T-helper 1 cell treated with Interleukin-12 subunit alpha and Interleukin-12 subunit beta and Interleukin-4 antibody, amounts not matched to agents 30 ng/mL and 1 ng/mL, for 36 hours (primary cell): Measurements from ENCODE around the gene RTL1. TPM values are rescaled to one million over a fixed set of nuclear protein-coding genes. Genes with fewer than 3 reads are reported as not detected.

Experiments
- intact Hi-C: fragments of 100-400 bp; cut with micrococcal nuclease; formaldehyde crosslinking; loops from one replicate; pipeline ENCODE4 v1.15.1; 2024
- total RNA-seq: library from RNA; stranded (reverse); gene quantifications from 2 replicates; pipeline ENCODE4 v1.2.3, GENCODE V29; 2022

RTL1 gene
- total RNA-seq, 1 donor from 2014 or later, result not detected

DNA sequence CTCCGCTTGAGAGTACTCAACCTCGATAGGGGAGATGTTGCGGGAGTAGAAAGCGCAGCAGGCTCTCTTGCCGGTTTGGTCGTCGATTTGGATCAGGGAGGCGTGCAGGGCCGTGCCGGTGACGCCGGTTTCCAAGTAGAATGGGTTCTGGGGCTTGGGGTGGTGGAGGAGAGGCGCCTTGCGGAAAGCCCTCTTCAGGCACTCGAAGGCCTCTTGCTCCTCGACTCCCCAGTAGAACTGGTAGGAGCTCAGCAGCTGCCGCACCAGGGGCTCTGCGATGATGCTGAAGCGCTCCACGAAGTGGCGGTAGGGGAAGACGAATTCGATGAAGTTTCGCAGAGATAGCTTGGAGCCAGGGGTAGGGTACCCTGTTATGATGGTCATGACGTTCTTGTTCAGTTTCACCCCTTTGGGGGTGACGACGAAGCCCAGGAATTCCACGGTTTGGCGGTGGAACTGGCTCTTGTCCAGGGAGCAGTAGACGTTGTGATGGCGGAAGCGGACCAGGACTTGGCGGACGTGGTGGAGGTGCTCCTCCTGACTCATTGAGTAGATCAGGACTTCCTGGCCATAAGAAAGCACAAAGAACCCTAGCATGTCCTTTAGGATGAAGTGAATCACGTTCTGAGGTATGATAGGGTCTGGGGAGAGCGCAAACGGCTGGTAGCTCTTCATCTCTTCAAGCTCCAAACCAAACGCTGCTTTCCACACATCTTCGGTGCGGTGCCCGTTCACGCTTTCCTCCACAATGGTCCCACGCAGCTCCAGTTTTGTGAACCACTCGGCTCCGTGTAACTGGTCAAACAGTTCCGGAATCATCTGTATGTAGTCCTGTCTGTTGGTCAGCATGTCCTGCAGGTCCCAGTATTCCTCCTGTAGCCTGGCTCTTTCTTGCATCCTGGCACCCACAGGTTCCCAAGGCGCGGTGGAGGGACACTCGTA, 21.2 kb downstream of the RTL1 start:
- intact Hi-C loops, result no loop called here

DNA sequence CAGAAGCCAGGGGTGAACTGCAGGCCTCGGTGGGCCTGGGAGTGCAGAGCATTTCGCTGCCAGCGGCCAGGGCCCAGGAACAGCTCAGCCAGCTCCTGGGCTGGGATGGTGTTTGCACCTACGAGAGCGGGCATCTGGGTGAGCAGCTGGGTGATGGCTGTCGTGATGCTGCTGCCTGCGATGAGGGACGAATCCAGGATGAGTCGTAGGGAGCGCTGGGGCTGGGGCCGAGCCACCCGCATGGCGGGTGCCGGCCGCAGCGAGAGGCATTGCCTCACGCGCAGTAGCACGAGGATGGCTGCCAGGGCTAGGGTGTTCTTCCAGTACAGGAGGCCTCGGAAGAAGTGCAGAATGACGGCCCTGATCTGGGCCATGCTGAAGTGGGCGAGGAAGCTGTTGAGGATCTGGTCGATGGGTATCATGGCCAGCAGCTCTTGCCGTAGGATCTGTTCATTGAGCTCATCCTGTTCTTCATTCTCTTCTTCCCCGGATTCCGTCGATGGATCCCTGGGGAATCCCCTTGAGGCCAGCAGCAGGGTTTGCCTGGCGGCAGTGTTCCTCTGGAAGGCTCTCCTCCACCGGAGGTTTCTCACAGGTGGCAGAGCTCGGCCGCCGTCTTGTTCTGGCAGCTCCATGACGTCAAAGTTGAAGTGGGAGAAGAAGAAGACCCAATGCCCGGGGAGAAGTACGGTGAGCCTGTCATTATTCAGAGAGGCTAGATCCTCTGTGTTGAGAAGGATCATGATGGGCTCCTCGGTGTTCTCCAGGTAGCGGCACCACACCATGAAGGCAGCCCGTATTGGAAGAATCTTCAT, 22.1 kb downstream of the RTL1 start:
- intact Hi-C loops, result no loop called here

DNA sequence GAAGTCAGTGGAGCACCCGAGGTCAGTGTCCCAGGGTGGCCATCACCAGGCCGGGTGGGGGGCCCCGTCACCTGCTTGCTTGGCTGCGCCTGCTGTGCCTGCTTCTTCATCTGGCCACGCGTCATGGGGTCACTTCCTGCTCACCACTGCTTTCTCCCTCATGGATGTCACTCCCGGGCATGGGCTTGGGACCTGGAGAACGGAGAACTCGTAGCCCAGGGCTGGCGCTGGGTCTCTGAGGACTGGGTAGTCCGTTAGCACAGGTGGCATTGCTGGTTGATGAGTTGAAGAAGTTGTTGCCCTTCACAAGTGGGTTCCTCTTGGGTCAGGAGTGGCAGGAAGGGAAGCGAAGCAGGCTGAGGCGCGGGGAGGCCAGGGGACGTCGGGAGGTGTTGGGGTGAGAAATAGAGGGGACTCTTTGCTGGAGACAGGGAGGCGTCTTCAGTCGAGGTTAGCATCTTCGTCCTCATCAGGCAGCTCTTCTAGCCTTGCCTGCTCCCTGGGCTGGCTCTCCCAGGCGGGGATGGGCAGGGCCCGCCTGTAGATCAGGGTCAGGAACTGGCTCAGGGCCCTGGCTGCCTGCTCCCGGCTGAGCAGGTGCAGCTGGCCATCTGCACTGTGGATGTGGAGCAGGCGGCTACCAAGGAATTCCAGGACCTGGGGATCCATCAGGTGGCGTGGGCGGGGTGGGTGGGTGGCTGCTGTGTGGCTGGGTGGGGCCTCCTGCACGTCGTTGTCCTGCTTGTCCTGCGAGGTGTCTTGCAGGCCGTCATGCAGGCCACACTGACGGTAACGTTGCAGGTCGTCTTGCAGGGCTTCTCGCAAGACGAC, 23.0 kb downstream of the RTL1 start:
- intact Hi-C loops, result no loop called here

DNA sequence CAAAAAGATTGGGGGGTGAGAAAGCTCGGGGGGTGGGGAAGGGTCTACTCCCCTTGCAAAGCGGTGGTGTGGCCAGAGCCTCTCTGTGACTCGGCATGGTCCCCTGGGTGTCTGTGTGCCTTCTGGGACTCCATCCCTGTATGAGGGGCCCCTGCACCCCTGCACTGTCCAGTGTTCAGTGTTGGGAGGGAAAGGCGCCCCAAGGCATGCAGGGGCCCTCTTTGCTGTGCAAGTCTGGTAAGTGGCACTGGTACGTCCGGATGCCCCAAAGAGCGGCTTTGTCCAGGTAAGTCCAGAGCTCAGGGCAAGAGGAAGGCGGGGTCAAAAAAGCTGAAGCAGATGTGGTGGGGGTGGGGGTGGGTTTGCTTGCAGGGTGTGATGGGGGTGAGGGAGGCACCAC, 23.7 kb downstream of the RTL1 start:
- intact Hi-C loops, result no loop called here

DNA sequence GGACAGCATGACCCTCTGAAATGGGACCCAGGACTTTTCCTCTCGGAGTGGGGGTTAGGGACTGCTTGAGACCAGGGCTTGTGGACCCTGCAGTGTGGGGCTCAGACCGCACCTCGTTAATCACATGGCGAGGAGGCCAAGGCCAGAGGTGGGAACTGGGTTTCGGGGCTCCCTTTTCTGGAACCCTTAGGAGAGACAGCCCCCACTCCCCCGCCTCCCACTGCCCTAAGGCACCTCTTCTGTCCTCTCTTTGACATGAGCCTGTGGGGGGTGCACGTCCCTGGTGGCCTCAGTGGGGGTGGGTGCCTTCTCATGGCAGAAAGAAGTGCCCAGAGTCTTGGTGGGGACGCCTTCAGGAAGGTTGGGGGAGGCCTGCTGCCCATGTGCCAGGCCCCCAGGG, 24.3 kb downstream of the RTL1 start:
- intact Hi-C loops, result no loop called here

DNA sequence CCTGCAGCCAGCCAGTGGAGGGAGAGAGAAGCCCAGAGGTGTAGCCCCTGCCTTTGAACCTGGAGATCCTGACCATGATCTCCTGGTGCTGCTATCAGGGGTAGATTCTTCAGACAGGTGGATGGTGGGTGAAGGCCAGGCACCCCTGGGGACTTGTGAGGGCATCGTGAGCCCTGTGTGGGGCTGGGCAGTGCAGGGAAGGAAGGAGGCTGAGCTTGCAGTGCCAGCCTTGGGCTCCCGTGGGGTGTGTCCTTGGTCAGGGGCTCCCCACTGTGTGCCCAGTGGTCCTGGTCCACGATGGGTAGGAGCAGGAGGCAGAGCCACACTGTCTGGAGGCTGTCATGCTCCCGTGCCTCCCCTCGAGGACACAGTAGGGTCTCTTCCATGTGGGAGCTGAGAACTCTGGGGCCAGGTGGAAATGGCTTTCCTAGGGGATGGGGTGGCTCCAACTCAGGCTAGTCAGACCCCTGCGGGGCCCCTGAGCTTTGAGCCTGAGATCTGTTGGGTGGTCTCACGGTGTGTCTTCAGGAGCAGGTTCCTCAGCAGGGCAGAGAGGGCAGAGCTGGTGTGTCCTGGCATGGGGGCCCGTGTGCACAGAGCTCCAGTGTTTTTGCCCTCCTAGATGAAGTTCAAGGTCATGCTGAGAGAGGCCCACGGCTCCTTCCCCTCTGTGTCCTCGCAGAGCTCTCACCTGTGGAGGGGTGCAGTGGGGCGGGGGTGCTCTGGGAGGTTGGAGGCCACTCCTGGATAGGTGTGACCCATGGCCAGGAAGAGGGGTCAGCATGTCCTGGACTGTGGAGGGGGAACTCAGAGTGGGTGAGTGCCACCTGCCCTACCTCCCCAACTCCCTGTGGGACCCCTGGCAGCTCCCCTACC, 25.0 kb downstream of the RTL1 start:
- intact Hi-C loops, result no loop called here

DNA sequence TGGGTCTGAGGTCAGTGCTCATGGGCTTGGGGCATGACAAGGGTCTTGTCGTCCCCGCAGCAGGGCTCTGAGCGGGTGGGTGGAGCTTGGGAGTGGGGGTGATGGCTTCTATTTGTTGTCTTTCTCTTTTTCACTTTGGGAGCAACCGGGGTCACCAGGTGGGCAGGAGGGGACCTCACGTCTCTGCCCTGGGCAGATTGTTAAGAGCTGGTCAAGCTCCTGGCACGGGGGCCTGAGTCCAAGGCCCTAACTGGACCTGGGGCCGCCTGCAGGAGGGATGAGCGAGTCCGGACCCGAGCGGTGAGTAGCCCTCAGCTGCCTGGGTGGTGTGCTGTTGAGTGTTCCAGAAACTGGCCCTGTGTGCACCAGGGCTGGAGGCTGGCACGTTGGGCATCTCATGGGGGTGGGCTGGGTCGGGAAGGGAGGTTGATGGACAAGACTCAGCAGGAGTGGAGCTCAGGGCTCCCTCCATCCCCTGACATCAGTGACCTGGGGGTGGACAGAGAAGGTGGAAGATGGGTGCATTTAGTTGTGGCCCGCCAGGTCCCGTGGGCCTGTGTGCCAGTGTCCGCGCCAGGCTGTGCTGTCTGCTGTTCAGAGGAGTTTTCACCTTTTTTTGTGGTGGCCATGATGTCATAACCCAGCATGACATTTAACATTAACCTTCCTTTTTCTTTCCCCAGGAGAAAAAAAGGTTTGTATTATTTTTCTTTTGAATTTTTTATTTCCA, 27.5 kb downstream of the RTL1 start:
- intact Hi-C loops, result no loop called here

DNA sequence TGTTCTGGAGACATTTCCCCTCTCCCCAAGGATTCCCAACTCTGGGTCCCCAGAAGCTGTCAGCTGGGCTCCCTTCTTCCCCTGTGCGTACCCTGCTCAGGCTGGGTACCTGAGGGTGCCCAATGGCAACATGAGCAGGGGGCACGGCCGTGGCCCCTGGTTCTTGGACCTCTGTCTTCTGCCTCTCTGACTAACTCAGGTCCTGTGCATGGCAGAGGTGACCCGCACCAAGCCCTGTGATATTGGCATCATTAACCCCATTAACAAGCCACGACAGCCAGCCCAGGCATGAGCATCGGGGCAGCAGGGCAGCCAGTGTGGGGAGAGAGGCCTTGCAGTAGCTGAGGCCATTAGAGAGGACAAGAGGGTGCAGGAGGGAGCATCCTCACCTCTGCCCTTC, 28.4 kb downstream of the RTL1 start:
- intact Hi-C loops, result no loop called here

DNA sequence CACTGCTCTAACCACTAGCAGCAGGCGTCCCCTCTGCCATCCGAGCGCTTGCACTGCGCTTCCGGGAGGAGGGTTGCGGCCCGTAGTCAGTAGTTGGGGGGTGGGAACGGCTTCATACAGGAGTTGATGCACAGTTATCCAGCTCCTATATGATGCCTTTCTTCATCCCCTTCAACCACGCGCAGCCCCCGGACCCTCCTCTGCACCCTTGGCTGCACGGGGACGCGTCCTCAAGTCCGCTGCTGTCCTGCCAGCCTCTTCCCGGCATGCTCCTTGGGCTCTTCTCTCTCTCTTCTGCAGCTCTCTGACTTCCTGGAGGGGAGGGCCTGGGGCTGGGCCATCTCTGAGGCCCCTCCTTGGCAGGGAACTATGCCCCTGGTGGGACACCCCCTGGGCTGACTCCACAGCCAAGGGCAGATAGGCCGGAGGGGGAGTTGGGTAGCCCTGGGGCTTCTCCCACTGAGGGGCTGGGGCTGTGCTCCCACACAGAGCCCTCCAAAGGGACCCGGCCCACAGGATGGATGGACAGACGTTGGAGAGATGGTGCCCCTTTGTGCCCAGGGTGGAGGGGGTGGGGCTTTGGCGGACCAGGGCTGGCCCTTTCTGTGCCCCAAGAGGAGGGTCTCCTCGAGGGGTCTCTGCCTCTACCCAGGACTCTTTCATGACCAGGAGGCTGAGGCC, 29.0 kb downstream of the RTL1 start:
- intact Hi-C loops, result no loop called here

DNA sequence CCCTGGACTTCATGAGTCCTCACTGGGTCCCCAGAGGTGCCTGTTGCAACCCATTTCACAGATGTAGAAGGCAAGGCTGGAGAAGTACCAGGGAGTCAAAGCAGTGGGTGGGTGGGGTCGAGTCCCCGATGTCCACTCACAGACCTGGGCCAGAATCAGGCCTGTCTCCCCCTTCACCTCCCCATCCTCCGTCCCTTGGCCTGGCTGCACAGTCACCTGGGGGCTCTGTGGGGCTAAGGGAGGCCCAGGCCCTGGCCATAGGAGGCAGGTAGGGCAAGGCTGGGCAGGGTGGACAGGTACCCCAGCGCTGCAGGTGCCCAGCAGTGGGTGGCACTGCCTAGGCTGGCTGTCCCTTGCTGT, 29.5 kb downstream of the RTL1 start:
- intact Hi-C loops, result no loop called here

DNA sequence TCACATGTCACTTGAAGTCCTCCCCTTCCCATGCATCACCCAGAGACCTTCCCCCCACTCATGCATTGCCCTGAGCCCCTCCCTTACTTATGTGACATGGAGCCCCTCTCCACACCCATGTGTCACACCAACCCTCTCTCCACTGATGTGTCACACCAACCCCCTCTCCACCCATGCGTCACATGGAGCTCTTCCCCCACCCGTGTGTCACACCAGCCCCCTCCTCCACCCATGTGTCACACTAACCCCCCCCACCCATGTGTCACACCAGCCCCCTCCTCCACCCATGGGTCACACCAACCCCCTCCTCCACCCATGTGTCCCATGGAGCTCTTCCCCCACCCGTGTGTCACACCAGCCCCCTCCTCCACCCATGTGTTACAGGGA, 30.4 kb downstream of the RTL1 start:
- intact Hi-C loops, result no loop called here

DNA sequence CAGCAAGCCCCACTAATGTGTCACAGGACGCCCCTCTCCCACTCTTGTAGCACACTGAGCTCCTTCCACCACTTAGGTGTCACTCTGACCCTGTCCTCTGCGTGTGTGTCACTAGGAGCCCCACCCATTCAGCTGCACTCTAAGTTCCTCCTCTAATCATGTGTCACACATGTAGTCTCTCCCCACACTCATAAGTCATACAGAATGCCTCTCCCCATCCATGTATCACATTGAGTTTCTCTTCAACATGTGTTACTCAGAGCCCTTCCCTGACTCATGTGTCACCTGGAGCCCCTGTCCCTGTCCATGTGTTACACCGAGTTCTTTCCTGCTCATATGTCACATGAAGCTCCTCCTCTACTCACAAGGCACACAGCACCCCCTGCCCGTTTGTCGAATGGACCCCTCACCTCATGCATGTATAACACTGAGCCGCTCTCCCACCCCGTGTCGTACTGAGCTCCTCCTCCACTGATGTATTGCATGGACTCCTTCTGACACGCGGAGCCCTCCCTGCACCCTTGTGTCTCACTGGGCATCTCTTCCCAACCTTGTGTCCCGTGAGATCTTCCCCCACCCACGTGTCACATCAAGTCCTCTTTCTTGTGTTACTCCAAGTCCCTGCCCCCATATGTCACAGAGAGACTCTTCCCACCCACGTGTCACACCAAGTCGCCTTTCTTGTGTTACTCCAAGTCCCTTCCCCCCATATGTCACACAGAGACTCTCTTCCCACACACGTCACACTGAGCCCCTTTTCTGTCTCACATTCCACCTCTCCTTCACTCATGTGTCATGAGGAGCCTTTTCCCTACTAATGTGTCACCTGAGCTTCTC, 31.0 kb downstream of the RTL1 start:
- intact Hi-C loops, result no loop called here

DNA sequence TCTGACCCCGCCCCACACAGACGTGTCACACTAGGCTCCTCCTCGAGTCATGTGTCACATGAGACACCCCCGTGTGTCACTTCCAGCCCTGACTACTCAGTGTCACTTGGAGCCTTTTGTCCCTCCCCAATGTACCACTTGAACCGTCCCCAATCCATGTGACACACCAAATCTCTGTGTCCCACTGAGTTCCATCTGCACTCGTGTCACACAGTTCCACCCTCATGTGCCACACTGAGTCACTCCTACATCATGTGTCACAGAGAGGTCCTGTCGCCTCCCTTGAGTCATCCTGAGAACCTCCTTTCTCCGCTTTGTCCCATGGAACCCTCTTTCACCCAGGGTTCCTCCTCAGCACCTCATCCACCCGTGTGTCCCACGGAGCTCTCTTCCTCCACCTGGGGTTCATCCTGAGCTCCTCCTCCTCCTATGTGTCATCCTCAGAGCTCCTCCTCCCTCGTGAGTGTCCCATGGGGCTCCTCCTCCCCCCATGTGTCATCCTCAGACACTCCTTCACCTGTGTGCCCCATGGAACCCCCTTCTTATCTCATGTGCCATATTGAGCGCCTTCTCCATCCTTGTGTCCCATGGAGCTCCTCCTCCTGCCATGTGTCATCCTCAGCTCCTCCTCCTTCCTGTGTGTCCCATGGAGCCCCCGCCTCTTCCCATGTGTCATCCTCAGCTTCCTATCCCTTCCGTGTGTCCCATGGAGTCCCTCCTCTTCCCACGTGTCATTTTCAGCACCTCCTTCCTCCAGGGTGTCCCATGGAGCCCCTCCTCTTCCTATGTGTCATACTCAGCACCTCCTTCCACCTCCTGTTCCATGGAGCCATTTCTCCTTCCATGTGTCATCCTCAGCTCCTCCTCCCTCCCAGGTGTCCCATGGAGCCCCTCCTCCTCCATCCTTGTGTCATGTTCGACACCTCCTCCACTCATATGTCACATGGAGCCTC, 32.0 kb downstream of the RTL1 start:
- intact Hi-C loops, result no loop called here

DNA sequence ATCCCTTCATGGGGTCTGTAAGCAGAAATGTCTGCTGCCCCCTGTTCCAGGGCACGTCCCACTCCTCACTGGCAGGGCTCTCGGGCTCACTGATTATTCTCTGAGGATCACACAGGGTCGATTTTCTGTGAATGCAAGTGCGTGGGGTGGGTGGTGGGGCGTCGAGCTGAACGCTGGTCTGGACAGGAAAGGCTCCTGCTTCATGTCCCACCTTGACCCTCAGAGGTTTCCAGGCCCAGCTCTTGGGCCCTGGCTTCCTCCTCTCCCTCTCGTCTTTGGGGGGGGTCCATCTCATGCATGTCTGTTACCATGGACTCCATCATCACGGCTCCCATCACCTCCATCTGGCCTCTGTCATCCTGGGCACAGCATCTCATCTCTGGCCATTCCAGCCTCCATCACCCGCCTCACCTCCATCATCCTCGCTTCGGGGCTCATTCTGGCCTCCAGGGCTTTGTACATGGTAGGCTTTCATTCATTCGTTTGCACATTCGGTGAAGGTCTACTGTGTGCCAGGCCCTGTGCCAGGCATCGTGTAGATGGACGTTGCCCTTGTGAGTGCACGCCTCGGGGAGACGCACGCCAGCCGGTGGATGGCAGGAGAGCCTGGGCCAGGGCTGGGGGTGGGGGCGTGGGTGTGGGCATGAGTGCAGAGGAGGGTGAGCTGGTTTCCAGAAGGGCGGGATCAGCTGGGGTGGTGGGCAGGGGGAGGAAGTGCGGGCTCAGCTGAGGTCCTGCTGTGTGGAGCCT, 34.7 kb downstream of the RTL1 start:
- intact Hi-C loops, result no loop called here

DNA sequence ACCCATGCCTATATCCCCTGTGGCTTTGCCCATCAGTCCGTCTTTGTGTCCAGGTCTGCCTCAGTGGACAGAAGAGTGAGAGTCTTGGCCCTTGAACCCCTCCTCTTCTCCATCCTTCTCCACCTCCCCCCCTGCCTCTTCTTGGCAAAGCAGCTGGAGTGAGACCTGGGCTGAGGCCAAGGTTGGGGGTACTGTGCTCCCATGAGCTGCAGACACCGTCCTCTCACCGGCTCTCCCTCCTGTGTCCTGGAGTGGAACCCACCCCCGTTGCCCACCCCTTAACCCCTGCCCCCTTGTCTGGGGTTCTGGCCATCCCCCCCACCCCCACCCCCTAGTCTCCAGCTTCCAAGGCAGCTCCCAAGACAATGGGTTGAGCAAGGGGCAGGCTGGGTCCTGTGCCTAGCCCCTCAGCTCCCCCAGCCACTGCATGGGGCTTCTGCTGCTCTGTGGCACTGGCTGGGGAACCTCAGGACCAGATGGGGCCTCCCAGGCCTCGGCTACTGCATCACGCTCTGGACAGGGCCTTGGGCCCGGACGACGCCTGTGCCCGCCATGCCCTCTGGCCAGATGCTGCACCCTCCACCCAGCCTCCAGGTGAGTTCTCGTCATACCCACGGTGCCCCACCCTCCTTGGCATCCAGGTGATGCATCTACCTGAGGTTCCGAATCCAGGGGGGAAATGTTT, 35.7 kb downstream of the RTL1 start:
- intact Hi-C loops, result no loop called here
